Kidney (tissue), 14 donors: ENCODE data around the gene TSFM. TPM values are rescaled to one million over a fixed set of nuclear protein-coding genes. Genes with fewer than 3 reads are reported as not detected.

Experiments
- DNase-seq, 5 donors: peaks; one replicate each; pipeline ENCODE4 v3.0.0-alpha.2; 2013 to 2020
- FAIRE-seq: peaks from 2 replicates; lab custom pipeline; 2012; peaks lifted over from hg19 to GRCh38; lab: Jason Lieb, UNC
- H3K27ac ChIP-seq, 2 donors: one replicate each; pipeline ENCODE4 v1.7.0; 2013; ENCODE audit warnings: low read depth in 2 of 2, low read length in 2 of 2, inconsistent platforms in 1 of 2
- H3K27me3 ChIP-seq: one replicate; pipeline ENCODE4 v1.7.1; 2013; ENCODE audit warnings: low read length, inconsistent platforms; ENCODE audit not compliant: control insufficient read depth, insufficient read depth
- H3K36me3 ChIP-seq, 3 donors: one replicate each; pipeline versions ENCODE4 v1.7.0 to v1.7.1; 2013; ENCODE audit warnings: low read length in 3 of 3, control low read depth in 1 of 3, inconsistent platforms in 1 of 3; ENCODE audit not compliant: insufficient read depth in 3 of 3, control insufficient read depth in 2 of 3
- H3K4me1 ChIP-seq, 3 donors: one replicate each; pipeline versions ENCODE4 v1.7.0 to v1.7.1; 2013; ENCODE audit warnings: low read length in 3 of 3, inconsistent platforms in 1 of 3, low read depth in 1 of 3; ENCODE audit not compliant: control insufficient read depth in 2 of 3, insufficient read depth in 2 of 3
- H3K4me3 ChIP-seq, 3 donors: one replicate each; pipeline versions ENCODE4 v1.7.0 to v1.8.1; 2013; ENCODE audit warnings: low read length in 3 of 3, control low read depth in 1 of 3, inconsistent platforms in 1 of 3
- H3K9ac ChIP-seq, 3 donors: one replicate each; pipeline versions ENCODE4 v1.7.0 to v1.7.1; 2013; ENCODE audit warnings: low read length in 3 of 3, control low read depth in 1 of 3, inconsistent platforms in 1 of 3
- H3K9me3 ChIP-seq, 3 donors: one replicate each; pipeline versions ENCODE4 v1.7.0 to v1.7.1; 2013; ENCODE audit warnings: low read length in 3 of 3, control low read depth in 1 of 3, inconsistent platforms in 1 of 3; ENCODE audit not compliant: control insufficient read depth in 2 of 3, insufficient read depth in 1 of 3
- intact Hi-C: fragments of 100-400 bp; cut with DNase I; formaldehyde crosslinking; loops from one replicate; pipeline ENCODE4 v1.11.1; 2022
- polyA plus RNA-seq: library from polyadenylated mRNA; stranded (reverse); fragments of 350-450 nt; fragmentation: Illumina TruSeq; extraction: RNeasy Lipid Tissue Mini Kit (QIAGEN cat#74804); gene quantifications from one replicate; pipeline ENCODE4 v1.2.3, GENCODE V29; 2014; ENCODE audit warnings: low read depth, low replicate concordance; ENCODE audit not compliant: insufficient read depth
- total RNA-seq: library from RNA; stranded (reverse); fragmentation: NEBNext Ultra II Directional; extraction: Animal tissue kit (Norgen Biotek cat#: 25700); gene quantifications from one replicate; pipeline ENCODE4 v1.2.1, GENCODE V29; 2021
- TF ChIP-seq, protein P1 (sequence below): IDR thresholded peaks from 3 replicates; pipeline ENCODE4 v1.5.1; 2012; ENCODE audit warnings: mild to moderate bottlenecking, moderate library complexity, borderline replicate concordance; ENCODE audit not compliant: insufficient read depth; ENCODE audit errors: extremely low read depth
- donor health status: control.
- donor health status: control.
- donor health status: control.
- donor health status: control.
- donor health status: control.
- donor health status: DM: yes; HTN: yes; CAD: no.
- donor health status: Normal renal cell carcinoma (clear cell type).

Gene TSFM
- total and polyA plus RNA-seq, 2 donors from 2014 or later = 32.8 to 84.6 TPM

DNA sequence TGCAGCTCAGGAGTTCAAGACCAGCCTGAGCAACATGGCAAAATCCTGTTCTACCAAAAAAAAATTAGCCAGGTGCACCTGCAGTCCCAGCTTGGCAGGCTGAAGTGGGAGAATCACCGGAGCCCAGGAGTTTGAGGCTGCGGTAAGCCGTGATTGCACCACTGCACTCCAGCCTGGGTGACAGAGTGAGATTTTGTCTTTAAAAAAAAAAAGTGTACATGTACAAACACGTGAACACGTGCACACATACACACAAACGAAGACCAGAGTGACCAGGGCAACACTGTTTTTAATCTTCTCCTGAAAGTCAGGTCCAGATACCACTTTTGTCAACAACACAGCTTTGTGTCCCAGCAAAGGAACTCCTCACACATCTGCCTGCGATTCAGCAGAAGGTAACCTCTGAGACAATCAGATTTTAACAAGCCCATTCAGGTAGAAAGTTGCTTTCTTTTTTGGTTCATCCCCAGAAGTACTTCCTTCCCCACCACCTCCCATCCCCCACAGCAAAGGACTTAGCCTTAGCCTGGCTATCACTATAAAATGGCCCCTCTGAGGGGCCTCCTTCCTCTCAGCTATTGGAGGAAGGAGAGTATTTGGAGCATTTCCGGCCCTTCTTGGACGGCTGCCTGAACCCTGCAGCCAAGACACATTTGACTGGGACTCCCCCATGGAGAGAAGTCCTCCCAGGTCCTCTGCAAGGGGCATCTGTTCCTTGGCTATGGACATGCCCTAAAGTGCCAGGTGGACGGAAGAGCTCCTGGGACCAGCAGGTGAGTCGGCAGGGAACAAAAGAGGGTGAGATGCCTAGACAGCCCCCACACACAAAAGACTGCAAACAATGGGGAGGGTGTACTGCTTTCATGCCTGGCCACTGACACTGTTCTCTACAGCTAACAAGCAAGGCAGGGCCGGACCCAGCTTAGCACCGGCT lies 54.1 kb downstream of the TSFM start:
- Histone ChIP-seq H3K36me3 (no peaks in the 10 kb centered on the region), H3K4me1 (peaks cover 14 to 88% (median 82%) of the 10 kb centered on the region in 3 donors), H3K4me3 (peak overlapping the region; percentile 46 to 62 (median 50)), H3K9me3 (no peaks in the 10 kb centered on the region), H3K9ac (peak overlapping the region; percentile 4 to 48 (median 48)), H3K27ac (peak overlapping the region; percentile 55 to 62), H3K27me3 (no peaks in the 10 kb centered on the region)
- DNase-seq (peak; percentile 81 to 98 (median 90)), FAIRE-seq (no peak)
- intact Hi-C loops = no loop called here
- TF ChIP-seq, protein P1, sequence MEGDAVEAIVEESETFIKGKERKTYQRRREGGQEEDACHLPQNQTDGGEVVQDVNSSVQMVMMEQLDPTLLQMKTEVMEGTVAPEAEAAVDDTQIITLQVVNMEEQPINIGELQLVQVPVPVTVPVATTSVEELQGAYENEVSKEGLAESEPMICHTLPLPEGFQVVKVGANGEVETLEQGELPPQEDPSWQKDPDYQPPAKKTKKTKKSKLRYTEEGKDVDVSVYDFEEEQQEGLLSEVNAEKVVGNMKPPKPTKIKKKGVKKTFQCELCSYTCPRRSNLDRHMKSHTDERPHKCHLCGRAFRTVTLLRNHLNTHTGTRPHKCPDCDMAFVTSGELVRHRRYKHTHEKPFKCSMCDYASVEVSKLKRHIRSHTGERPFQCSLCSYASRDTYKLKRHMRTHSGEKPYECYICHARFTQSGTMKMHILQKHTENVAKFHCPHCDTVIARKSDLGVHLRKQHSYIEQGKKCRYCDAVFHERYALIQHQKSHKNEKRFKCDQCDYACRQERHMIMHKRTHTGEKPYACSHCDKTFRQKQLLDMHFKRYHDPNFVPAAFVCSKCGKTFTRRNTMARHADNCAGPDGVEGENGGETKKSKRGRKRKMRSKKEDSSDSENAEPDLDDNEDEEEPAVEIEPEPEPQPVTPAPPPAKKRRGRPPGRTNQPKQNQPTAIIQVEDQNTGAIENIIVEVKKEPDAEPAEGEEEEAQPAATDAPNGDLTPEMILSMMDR = no peak

GRCh38 chr12:57837864-57838562 lies 55.4 kb downstream of the TSFM start:
- Histone ChIP-seq H3K36me3 (no peaks in the 10 kb centered on the region), H3K9ac (no peak overlapping the region), H3K4me3 (peak overlapping the region in 2 of 3 donors; percentile 11 to 14), H3K27ac (peak overlapping the region; percentile 18 to 26), H3K27me3 (no peaks in the 10 kb centered on the region), H3K9me3 (no peaks in the 10 kb centered on the region), H3K4me1 (peaks cover 15 to 89% (median 86%) of the 10 kb centered on the region in 3 donors)
- intact Hi-C loops = no loop called here
- FAIRE-seq = no peak
- TF ChIP-seq, protein P1 = no peak
- peak in 1 of 5 donors; percentile 73 for DNase-seq

- Histone ChIP-seq H3K4me3 (peak overlapping the region in 2 of 3 donors; percentile 11 to 14), H3K9ac (no peak overlapping the region), H3K4me1 (peaks cover 15 to 87% (median 83%) of the 10 kb centered on the region in 3 donors), H3K9me3 (no peaks in the 10 kb centered on the region), H3K27ac (peak overlapping the region; percentile 18 to 29), H3K36me3 (no peaks in the 10 kb centered on the region), H3K27me3 (no peaks in the 10 kb centered on the region)
- no peak for FAIRE-seq
- no peak for DNase-seq
- intact Hi-C loops = no loop called here
- TF ChIP-seq, protein P1 = no peak
These were observed 56.2 kb downstream of the TSFM start for GRCh38 chr12:57838594-57839302.
